Adrenal gland (tissue), 12 donors: Measurements from ENCODE around the gene VRK1. TPM values are rescaled to one million over a fixed set of nuclear protein-coding genes. Genes with fewer than 3 reads are reported as not detected.

Experiments used
- DNase-seq, 7 donors: peaks; one replicate each; pipeline ENCODE4 v3.0.0-alpha.2; 2019 to 2020
- H3K27ac ChIP-seq, 5 donors: fragments of 200-600 bp; sonication (generic) in 4 of 5; 1 replicate in 3 of 5; 2 replicates in 2 of 5; pipeline versions ENCODE4 v1.5.1 to v1.8.0; 2016 to 2020; ENCODE audit warnings: mild to moderate bottlenecking in 1 of 5
- H3K27me3 ChIP-seq: fragments of 200-600 bp; 2 replicates; pipeline ENCODE4 v1.8.0; 2021
- H3K36me3 ChIP-seq, 2 donors: fragments of 200-600 bp; replicated peaks in 1 of 2; 1 replicate in 1 of 2; 2 replicates in 1 of 2; pipeline versions ENCODE4 v1.5.1 to v1.8.0; 2018 to 2022
- H3K4me1 ChIP-seq, 2 donors: fragments of 200-600 bp; replicated peaks in 1 of 2; 1 replicate in 1 of 2; 2 replicates in 1 of 2; pipeline versions ENCODE4 v1.5.1 to v1.8.0; 2018 to 2021
- H3K4me3 ChIP-seq, 4 donors: fragments of 200-600 bp; sonication (generic) in 3 of 4; one replicate each; pipeline ENCODE4 v1.5.1; 2016 to 2018
- H3K9me3 ChIP-seq, 3 donors: fragments of 200-600 bp; sonication (generic) in 1 of 3; replicated peaks in 1 of 3; 1 replicate in 2 of 3; 2 replicates in 1 of 3; pipeline versions ENCODE4 v1.5.1 to v1.8.0; 2016 to 2021
- POLR2A ChIP-seq, 2 donors: fragments of 450-650 bp; IDR thresholded peaks; one replicate each; pipeline ENCODE4 v1.6.1; 2017; ENCODE audit warnings: antibody characterized with exemption in 2 of 2, mild to moderate bottlenecking in 2 of 2, moderate library complexity in 1 of 2
- WGBS, 4 donors: extraction: QIAGEN DNeasy Blood & Tissue Kit in 2 of 4; methylation state at CpG; one replicate each; pipeline versions ENCODE4 v1.1.5 to v1.1.7; 2013 to 2017; 5-methylcytosine and 5-hydroxymethylcytosine counted together
- intact Hi-C, 2 donors: fragments of 100-400 bp; cut with DNase I; formaldehyde crosslinking; loops; one replicate each; pipeline versions ENCODE4 v1.14.1 to v1.15.0; 2022 to 2023
- polyA plus RNA-seq, 3 donors: library from polyadenylated mRNA; stranded (reverse); fragments of 200-250 nt in 2 of 3; fragments of 350-450 nt in 1 of 3; fragmentation: Illumina TruSeq in 1 of 3; extraction: RNeasy Lipid Tissue Mini Kit (QIAGEN cat#74804) in 1 of 3; gene quantifications; one replicate each; pipeline ENCODE4 v1.2.3, GENCODE V29; 2013 to 2014
- total RNA-seq, 9 donors: library from RNA; depleted of rRNA in 4 of 9; stranded (reverse); fragments of >200 nt in 4 of 9; fragments of 120-200 nt in 1 of 9; fragmentation: NEBNext Ultra II Directional in 1 of 9; extraction: Animal tissue kit (Norgen Biotek cat#: 25700) in 1 of 9; gene quantifications; one replicate each; pipeline versions ENCODE4 v1.1.0 to v1.2.4, GENCODE V29; 2013 to 2023
- TF ChIP-seq, protein P1 (sequence below), 6 experiments: fragments of 450-650 bp in 4 of 6; fragments of 200-600 bp in 2 of 6; sonication (generic) in 1 of 6; IDR thresholded peaks; 1 replicate in 5 of 6; 2 replicates in 1 of 6; pipeline versions ENCODE4 v1.5.1 to v1.8.0; 2016 to 2021; ENCODE audit warnings: antibody characterized with exemption in 6 of 6, mild to moderate bottlenecking in 2 of 6, moderate library complexity in 1 of 6
- donor health status: healthy with polysubstance abuse.
- donor health status: Bipolar disorder and iron deficiency.
- donor health status: DM: yes; HTN: yes; CAD: no.
- donor health status: DM: no; HTN: no; CAD: no.
- donor health status: DM: no; HTN: no; CAD: no.
- donor health status: DM: yes; HTN: yes; CAD: no.

Gene VRK1
- total and polyA plus RNA-seq, 12 donors, result 2.9 to 25.5 (median 7.0) TPM

GRCh38 chr14:96817750-96818666 is 20.8 kb downstream of the VRK1 start:
- 71 to 79% (median 77%) methylated on average over 5 of the region's 5 CpGs for WGBS, 4 donors
- Histone ChIP-seq H3K27me3 (no peaks in the 10 kb centered on the region), H3K36me3 (no peaks in the 10 kb centered on the region), H3K27ac (no peak overlapping the region), H3K4me1 (no peaks in the 10 kb centered on the region), H3K9me3 (no peaks in the 10 kb centered on the region), H3K4me3 (no peak overlapping the region)
- TF ChIP-seq, protein P1, sequence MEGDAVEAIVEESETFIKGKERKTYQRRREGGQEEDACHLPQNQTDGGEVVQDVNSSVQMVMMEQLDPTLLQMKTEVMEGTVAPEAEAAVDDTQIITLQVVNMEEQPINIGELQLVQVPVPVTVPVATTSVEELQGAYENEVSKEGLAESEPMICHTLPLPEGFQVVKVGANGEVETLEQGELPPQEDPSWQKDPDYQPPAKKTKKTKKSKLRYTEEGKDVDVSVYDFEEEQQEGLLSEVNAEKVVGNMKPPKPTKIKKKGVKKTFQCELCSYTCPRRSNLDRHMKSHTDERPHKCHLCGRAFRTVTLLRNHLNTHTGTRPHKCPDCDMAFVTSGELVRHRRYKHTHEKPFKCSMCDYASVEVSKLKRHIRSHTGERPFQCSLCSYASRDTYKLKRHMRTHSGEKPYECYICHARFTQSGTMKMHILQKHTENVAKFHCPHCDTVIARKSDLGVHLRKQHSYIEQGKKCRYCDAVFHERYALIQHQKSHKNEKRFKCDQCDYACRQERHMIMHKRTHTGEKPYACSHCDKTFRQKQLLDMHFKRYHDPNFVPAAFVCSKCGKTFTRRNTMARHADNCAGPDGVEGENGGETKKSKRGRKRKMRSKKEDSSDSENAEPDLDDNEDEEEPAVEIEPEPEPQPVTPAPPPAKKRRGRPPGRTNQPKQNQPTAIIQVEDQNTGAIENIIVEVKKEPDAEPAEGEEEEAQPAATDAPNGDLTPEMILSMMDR (IDR thresholded peaks at IDR 0.05), result no peak
- no peak for TF ChIP-seq POLR2A (IDR thresholded peaks at IDR 0.05)
- no peak for DNase-seq
- intact Hi-C loops, result no loop called here

- Histone ChIP-seq H3K27me3 (no peaks in the 10 kb centered on the region), H3K9me3 (no peaks in the 10 kb centered on the region), H3K4me3 (no peak overlapping the region), H3K4me1 (no peaks in the 10 kb centered on the region), H3K27ac (no peak overlapping the region), H3K36me3 (no peaks in the 10 kb centered on the region)
- intact Hi-C loops, result no loop called here
- no peak for DNase-seq
- TF ChIP-seq POLR2A (IDR thresholded peaks at IDR 0.05), result no peak
- TF ChIP-seq, protein P1 (IDR thresholded peaks at IDR 0.05), result no peak
- WGBS, 4 donors, result 90 to 95% (median 93%) methylated on average over 3 of the region's 3 CpGs
Observed at GRCh38 chr14:96821501-96821900, 24.3 kb downstream of the VRK1 start.

GRCh38 chr14:96823652-96824051 is 26.5 kb downstream of the VRK1 start:
- no peaks in the 10 kb centered on the region for H3K27me3 ChIP-seq
- TF ChIP-seq, protein P1 (IDR thresholded peaks at IDR 0.05), result no peak
- no peak for TF ChIP-seq POLR2A (IDR thresholded peaks at IDR 0.05)
- H3K27ac ChIP-seq, result no peak overlapping the region
- H3K4me1 ChIP-seq, result no peaks in the 10 kb centered on the region
- no peaks in the 10 kb centered on the region for H3K9me3 ChIP-seq
- H3K4me3 ChIP-seq, result no peak overlapping the region
- 66 to 97% (median 95%) methylated on average over 2 of the region's 2 CpGs for WGBS, 4 donors
- H3K36me3 ChIP-seq, result no peaks in the 10 kb centered on the region
- intact Hi-C loops, result no loop called here
- DNase-seq, result no peak

- Histone ChIP-seq H3K27ac (no peak overlapping the region), H3K9me3 (no peaks in the 10 kb centered on the region), H3K4me3 (no peak overlapping the region), H3K27me3 (no peaks in the 10 kb centered on the region), H3K36me3 (no peaks in the 10 kb centered on the region), H3K4me1 (no peaks in the 10 kb centered on the region)
- intact Hi-C loops, result no loop called here
- 40 to 54% (median 43%) methylated on average over 3 of the region's 3 CpGs for WGBS, 4 donors
- TF ChIP-seq, protein P1 (IDR thresholded peaks at IDR 0.05), result no peak
- peak in 1 of 2 donors; percentile 22 for TF ChIP-seq POLR2A (IDR thresholded peaks at IDR 0.05)
- peak in 3 of 7 donors; percentile 9 to 23 (median 21) for DNase-seq
Observed at GRCh38 chr14:96824283-96824682, 27.1 kb downstream of the VRK1 start.
